Nephron (organoid): Measurements from ENCODE around the gene SEMA4B.

Experiments
- H3K27ac Mint-ChIP-seq, 3 experiments: 2 replicates each; pipeline ENCODE4 v1.8.0; 2020; ENCODE audit warnings: mixed read lengths in 3 of 3, mild to moderate bottlenecking in 2 of 3, moderate library complexity in 1 of 3
- H3K27me3 Mint-ChIP-seq: 2 replicates; pipeline ENCODE4 v1.8.0; 2021; ENCODE audit warnings: low read depth, mild to moderate bottlenecking, moderate library complexity, mixed read lengths
- H3K36me3 Mint-ChIP-seq: 2 replicates; pipeline ENCODE4 v1.8.0; 2020; ENCODE audit warnings: low read depth, mixed read lengths
- H3K4me1 Mint-ChIP-seq: 2 replicates; pipeline ENCODE4 v1.8.0; 2020; ENCODE audit warnings: mixed read lengths
- H3K4me3 Mint-ChIP-seq, 3 experiments: 2 replicates each; pipeline ENCODE4 v1.8.0; 2020; ENCODE audit warnings: mild to moderate bottlenecking in 3 of 3, mixed read lengths in 3 of 3, moderate library complexity in 2 of 3
- H3K9me3 Mint-ChIP-seq: 2 replicates; pipeline ENCODE4 v1.8.0; 2020; ENCODE audit warnings: mixed read lengths
- TF ChIP-seq, protein P1 (sequence below), 3 experiments: fragments of 200-600 bp; sonication (generic); IDR thresholded peaks; one replicate each; pipeline ENCODE4 v1.5.0; 2021; ENCODE audit warnings: antibody characterized with exemption in 3 of 3; ENCODE audit not compliant: unreplicated experiment in 3 of 3

Gene SEMA4B

DNA sequence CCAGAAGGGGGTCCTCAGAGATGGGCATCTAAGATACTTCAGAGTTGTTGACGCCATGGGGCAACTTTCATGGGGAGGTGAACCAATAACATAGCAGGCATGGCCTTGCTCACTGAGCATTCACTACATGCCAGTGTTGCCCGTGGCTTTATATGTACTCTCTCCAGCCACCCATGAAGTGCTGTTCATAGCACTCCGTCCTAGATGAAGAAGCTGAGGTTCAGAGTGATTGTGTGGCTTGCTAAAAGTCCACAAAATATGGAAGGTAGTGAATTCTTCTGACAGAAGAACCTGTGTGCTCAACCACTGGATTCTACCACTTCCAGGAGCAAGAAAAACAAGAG, 9.8 kb upstream of the SEMA4B start:
- Mint-ChIP-seq H3K27ac (peak overlapping the region; percentile 73 to 91 (median 88)), H3K4me3 (no peak overlapping the region), H3K36me3 (no peaks in the 10 kb centered on the region), H3K4me1 (peaks cover 32% of the 10 kb centered on the region), H3K27me3 (no peaks in the 10 kb centered on the region), H3K9me3 (no peaks in the 10 kb centered on the region)
- TF ChIP-seq, protein P1, sequence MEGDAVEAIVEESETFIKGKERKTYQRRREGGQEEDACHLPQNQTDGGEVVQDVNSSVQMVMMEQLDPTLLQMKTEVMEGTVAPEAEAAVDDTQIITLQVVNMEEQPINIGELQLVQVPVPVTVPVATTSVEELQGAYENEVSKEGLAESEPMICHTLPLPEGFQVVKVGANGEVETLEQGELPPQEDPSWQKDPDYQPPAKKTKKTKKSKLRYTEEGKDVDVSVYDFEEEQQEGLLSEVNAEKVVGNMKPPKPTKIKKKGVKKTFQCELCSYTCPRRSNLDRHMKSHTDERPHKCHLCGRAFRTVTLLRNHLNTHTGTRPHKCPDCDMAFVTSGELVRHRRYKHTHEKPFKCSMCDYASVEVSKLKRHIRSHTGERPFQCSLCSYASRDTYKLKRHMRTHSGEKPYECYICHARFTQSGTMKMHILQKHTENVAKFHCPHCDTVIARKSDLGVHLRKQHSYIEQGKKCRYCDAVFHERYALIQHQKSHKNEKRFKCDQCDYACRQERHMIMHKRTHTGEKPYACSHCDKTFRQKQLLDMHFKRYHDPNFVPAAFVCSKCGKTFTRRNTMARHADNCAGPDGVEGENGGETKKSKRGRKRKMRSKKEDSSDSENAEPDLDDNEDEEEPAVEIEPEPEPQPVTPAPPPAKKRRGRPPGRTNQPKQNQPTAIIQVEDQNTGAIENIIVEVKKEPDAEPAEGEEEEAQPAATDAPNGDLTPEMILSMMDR (IDR thresholded peaks at IDR 0.05; ENCODE audit: unreplicated experiment in 3 of 3) = no peak

DNA sequence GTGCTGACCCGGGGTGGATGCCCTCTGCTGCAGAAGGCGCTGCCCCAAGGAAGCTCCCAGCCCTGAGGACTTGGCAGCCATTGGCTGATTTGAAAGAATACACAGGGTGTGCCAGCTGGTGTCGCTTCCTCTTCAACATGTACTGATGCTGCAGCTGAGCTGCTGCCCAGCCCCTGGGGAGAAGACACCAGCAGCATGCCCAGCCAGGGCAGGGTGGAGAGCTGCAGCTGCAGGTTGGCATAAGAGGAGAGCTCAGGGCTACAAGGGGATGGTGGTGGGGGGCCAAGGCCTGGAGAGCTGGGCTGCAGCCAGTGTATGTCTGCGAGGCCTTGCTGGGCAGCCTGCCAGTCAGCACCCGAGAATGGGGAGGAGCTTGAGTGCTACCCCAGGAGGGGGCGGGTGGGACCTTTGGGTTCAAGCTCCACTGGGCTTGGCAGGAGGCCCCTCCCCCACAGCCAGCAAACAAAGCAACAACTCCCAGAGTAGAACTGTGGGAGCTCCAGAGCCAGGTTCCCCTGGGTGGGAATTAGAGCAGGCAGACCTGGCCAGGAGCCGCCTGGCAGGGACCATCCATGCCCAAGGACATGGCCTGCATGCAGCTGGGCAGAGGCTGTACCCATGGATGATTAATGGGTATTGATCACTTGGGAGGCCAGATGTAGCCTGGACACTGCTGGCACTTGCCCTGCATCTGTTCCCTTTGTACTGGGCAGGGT, 9.2 kb upstream of the SEMA4B start:
- Mint-ChIP-seq H3K4me3 (no peak overlapping the region), H3K9me3 (no peaks in the 10 kb centered on the region), H3K36me3 (no peaks in the 10 kb centered on the region), H3K27ac (peak overlapping the region; percentile 73 to 91 (median 88)), H3K27me3 (no peaks in the 10 kb centered on the region), H3K4me1 (peaks cover 32% of the 10 kb centered on the region)
- TF ChIP-seq, protein P1 (IDR thresholded peaks at IDR 0.05; ENCODE audit: unreplicated experiment in 3 of 3) = no peak

DNA sequence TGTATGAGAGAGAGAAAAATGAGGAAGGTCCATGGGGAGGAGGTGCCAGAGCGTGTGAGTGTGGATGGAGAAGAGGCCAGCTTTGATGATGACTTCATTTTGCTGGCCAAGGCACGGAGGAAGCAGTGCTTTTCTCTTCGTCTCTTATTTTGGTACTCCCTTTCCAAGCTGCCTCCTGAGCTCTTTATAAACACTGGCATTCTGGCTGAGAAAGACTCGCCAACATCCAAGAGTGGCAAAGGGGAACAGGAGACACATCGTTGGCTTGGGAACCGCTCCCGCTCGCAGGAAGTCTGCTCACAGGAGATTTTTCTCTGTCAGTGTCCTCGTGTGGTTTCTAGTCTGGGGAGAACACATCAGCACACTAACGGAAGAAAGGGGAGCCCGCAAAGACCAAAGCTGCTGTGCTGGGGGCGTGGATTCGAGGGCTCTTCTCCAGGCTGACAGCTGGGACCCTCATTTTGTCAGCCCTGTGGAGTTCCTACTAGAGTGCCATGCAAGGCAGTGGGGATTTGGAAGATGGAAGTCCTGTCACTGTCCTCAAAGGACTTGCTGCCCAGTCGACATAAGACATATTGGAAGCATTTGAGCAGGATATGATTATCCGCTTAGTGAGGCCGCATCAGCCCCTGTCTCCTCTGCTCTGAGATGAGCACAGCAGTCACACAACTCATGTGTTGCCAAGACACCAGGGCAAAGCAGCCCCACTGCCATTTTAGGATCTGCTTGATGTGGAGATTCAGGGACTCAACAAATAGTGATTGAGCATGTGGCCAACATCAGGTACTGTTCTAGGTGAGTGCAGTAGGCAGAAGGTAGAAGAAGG, 8.0 kb upstream of the SEMA4B start:
- H3K36me3 Mint-ChIP-seq = no peaks in the 10 kb centered on the region
- peaks cover 26% of the 10 kb centered on the region for H3K4me1 Mint-ChIP-seq
- H3K27ac Mint-ChIP-seq = peak overlapping the region; percentile 73 to 91 (median 88)
- H3K27me3 Mint-ChIP-seq = no peaks in the 10 kb centered on the region
- peak overlapping the region in 2 of 3 experiments; percentile 4 to 5 for H3K4me3 Mint-ChIP-seq
- TF ChIP-seq, protein P1 (IDR thresholded peaks at IDR 0.05; ENCODE audit: unreplicated experiment in 3 of 3) = no peak
- no peaks in the 10 kb centered on the region for H3K9me3 Mint-ChIP-seq

DNA sequence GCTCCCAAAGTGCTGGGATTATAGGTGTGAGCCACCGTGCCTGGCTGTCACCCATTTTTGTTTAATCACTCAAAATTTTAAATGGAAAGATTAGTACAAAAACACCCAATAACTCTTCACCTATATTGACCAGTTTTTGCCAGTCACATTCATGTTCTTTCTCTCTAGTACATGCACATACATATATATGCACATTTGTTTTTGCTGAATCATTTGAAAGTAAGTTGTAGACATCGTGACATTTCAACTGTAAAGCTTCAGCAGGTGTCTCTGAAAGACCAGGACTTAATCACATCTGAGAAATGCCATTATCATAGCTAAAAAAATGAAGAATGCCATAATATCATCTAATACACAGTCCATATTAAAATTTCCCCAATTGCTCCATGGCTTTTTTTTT, 6.5 kb upstream of the SEMA4B start:
- peaks cover 26% of the 10 kb centered on the region for H3K4me1 Mint-ChIP-seq
- H3K27me3 Mint-ChIP-seq = no peaks in the 10 kb centered on the region
- no peaks in the 10 kb centered on the region for H3K36me3 Mint-ChIP-seq
- H3K4me3 Mint-ChIP-seq = no peak overlapping the region
- no peaks in the 10 kb centered on the region for H3K9me3 Mint-ChIP-seq
- peak overlapping the region in 1 of 3 experiments; percentile 35 for H3K27ac Mint-ChIP-seq
- TF ChIP-seq, protein P1 (IDR thresholded peaks at IDR 0.05; ENCODE audit: unreplicated experiment in 3 of 3) = no peak

DNA sequence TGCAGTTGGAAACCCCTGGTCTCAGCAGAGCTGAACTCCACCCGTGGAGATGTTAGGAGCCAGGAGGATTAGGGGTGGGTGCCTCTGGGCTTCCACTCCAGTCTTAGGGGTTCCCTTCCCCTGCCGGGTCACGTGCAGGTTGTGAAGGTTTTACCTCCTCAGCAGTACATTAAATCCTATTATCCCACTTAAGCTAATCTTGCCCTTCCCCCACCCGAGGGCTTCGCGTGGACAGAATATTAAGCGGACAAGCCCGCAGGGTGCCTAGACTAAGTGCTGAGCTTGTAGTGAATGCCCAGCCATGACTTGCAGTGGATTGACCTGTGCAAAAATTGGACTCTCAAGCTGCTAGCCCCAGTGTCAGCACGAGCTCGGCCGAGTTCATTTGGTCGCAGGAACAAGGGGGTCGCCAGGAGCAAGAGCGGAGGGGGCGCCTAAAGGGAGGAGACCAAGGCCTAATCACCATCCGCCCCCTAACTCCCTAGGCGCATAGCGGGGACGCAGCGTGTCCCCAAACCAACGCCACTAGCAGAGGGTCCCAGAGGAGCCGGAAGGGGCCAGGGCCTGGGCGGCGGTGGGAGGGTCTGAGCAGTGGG, 498 bp upstream of the SEMA4B start:
- H3K9me3 Mint-ChIP-seq = no peaks in the 10 kb centered on the region
- H3K36me3 Mint-ChIP-seq = no peaks in the 10 kb centered on the region
- no peaks in the 10 kb centered on the region for H3K27me3 Mint-ChIP-seq
- H3K4me3 Mint-ChIP-seq = peak overlapping the region; percentile 88 to 94 (median 92)
- peaks cover 18% of the 10 kb centered on the region for H3K4me1 Mint-ChIP-seq
- TF ChIP-seq, protein P1 (IDR thresholded peaks at IDR 0.05; ENCODE audit: unreplicated experiment in 3 of 3) = no peak
- peak overlapping the region; percentile 74 to 93 (median 93) for H3K27ac Mint-ChIP-seq
